ENCODE data around the gene HIPK1. TPM values are rescaled to one million over a fixed set of nuclear protein-coding genes. Genes with fewer than 3 reads are reported as not detected.

The HIPK1 gene
- polyA plus RNA-seq, 3 donors from 2014 or later: 4.3 to 27.5 (median 12.7) TPM

- Mint-ChIP-seq H3K9me3 (peaks cover 0 to 1% (median 0%) of the 10 kb centered on the region in 6 donors), H3K4me1 (peaks cover 10 to 17% of the 10 kb centered on the region in 2 donors), H3K27ac (peak overlapping the region in 1 of 6 donors; percentile 20), H3K36me3 (peaks cover 5 to 12% (median 8%) of the 10 kb centered on the region in 3 donors), H3K4me3 (no peak overlapping the region), H3K27me3 (ENCODE audit: low read depth in 3 of 3) (peaks cover 0 to 3% (median under 1%) of the 10 kb centered on the region in 3 donors)
- no peak for DNase-seq
These were observed 54.7 kb downstream of the HIPK1 start for GRCh38 chr1:113983826-113984225.

GRCh38 chr1:113984710-113985109 lies 55.6 kb downstream of the HIPK1 start:
- H3K27ac Mint-ChIP-seq: peak overlapping the region in 1 of 6 donors; percentile 22
- no peak for DNase-seq
- peaks cover 0 to 3% (median 0%) of the 10 kb centered on the region in 3 donors for H3K27me3 Mint-ChIP-seq (ENCODE audit: low read depth in 3 of 3)
- peaks cover 0 to 1% (median 0%) of the 10 kb centered on the region in 6 donors for H3K9me3 Mint-ChIP-seq
- H3K36me3 Mint-ChIP-seq: peaks cover 5 to 12% (median 8%) of the 10 kb centered on the region in 3 donors
- H3K4me3 Mint-ChIP-seq: no peak overlapping the region
- H3K4me1 Mint-ChIP-seq: peaks cover 6 to 11% of the 10 kb centered on the region in 2 donors

- Mint-ChIP-seq H3K9me3 (peaks cover 0 to 1% (median 0%) of the 10 kb centered on the region in 6 donors), H3K4me1 (peaks cover 4 to 11% of the 10 kb centered on the region in 2 donors), H3K36me3 (peaks cover under 1 to 4% (median 1%) of the 10 kb centered on the region in 3 donors), H3K4me3 (no peak overlapping the region), H3K27ac (no peak overlapping the region), H3K27me3 (ENCODE audit: low read depth in 3 of 3) (no peaks in the 10 kb centered on the region)
- DNase-seq: no peak
These were observed 57.7 kb downstream of the HIPK1 start for GRCh38 chr1:113986802-113987201.

- H3K27ac Mint-ChIP-seq: no peak overlapping the region
- H3K4me3 Mint-ChIP-seq: no peak overlapping the region
- H3K4me1 Mint-ChIP-seq: peaks cover 4 to 11% of the 10 kb centered on the region in 2 donors
These were observed 58.1 kb downstream of the HIPK1 start for GRCh38 chr1:113987259-113987658.

GRCh38 chr1:113990530-113990929 lies 61.4 kb downstream of the HIPK1 start:
- Mint-ChIP-seq H3K27ac (no peak overlapping the region), H3K27me3 (ENCODE audit: low read depth in 3 of 3) (peaks cover 0 to 4% (median 2%) of the 10 kb centered on the region in 3 donors), H3K36me3 (peaks cover 13 to 19% (median 17%) of the 10 kb centered on the region in 3 donors), H3K9me3 (peaks cover 10 to 21% (median 16%) of the 10 kb centered on the region in 6 donors), H3K4me1 (no peaks in the 10 kb centered on the region), H3K4me3 (no peak overlapping the region)
- no peak for DNase-seq

More at GRCh38 chr1:113987259-113987658, 58.1 kb downstream of the HIPK1 start:
- Mint-ChIP-seq H3K36me3 (peaks cover 0 to 4% (median 0%) of the 10 kb centered on the region in 3 donors), H3K9me3 (peaks cover 0 to 1% (median 0%) of the 10 kb centered on the region in 6 donors), H3K27me3 (ENCODE audit: low read depth in 3 of 3) (no peaks in the 10 kb centered on the region)
- DNase-seq: no peak

- peaks cover 0 to 4% (median 2%) of the 10 kb centered on the region in 3 donors for H3K27me3 Mint-ChIP-seq (ENCODE audit: low read depth in 3 of 3)
- H3K36me3 Mint-ChIP-seq: peaks cover 15 to 20% (median 19%) of the 10 kb centered on the region in 3 donors
- no peak for DNase-seq
- no peak overlapping the region for H3K4me3 Mint-ChIP-seq
- no peaks in the 10 kb centered on the region for H3K4me1 Mint-ChIP-seq
- no peak overlapping the region for H3K27ac Mint-ChIP-seq
- H3K9me3 Mint-ChIP-seq: peaks cover 11 to 24% (median 18%) of the 10 kb centered on the region in 6 donors
These were observed 61.8 kb downstream of the HIPK1 start for GRCh38 chr1:113990961-113991360.

GRCh38 chr1:113991467-113991997 lies 62.4 kb downstream of the HIPK1 start:
- DNase-seq: no peak
- Mint-ChIP-seq H3K4me1 (no peaks in the 10 kb centered on the region), H3K4me3 (no peak overlapping the region), H3K36me3 (peaks cover 15 to 20% (median 19%) of the 10 kb centered on the region in 3 donors), H3K27ac (no peak overlapping the region), H3K27me3 (ENCODE audit: low read depth in 3 of 3) (peaks cover 0 to 6% (median 2%) of the 10 kb centered on the region in 3 donors), H3K9me3 (peaks cover 11 to 24% (median 18%) of the 10 kb centered on the region in 6 donors)

GRCh38 chr1:113993072-113993471 lies 63.9 kb downstream of the HIPK1 start:
- peaks cover 15 to 20% (median 19%) of the 10 kb centered on the region in 3 donors for H3K36me3 Mint-ChIP-seq
- no peak overlapping the region for H3K4me3 Mint-ChIP-seq
- no peak for DNase-seq
- H3K27me3 Mint-ChIP-seq (ENCODE audit: low read depth in 3 of 3): peaks cover 2 to 6% (median 2%) of the 10 kb centered on the region in 3 donors
- H3K4me1 Mint-ChIP-seq: no peaks in the 10 kb centered on the region
- no peak overlapping the region for H3K27ac Mint-ChIP-seq
- peaks cover 11 to 24% (median 18%) of the 10 kb centered on the region in 6 donors for H3K9me3 Mint-ChIP-seq

GRCh38 chr1:113993766-113994165 lies 64.6 kb downstream of the HIPK1 start:
- no peak overlapping the region for H3K4me3 Mint-ChIP-seq
- peaks cover 11 to 24% (median 18%) of the 10 kb centered on the region in 6 donors for H3K9me3 Mint-ChIP-seq
- peaks cover 15 to 20% (median 19%) of the 10 kb centered on the region in 3 donors for H3K36me3 Mint-ChIP-seq
- H3K27ac Mint-ChIP-seq: no peak overlapping the region
- no peak for DNase-seq
- peaks cover 2 to 6% (median 2%) of the 10 kb centered on the region in 3 donors for H3K27me3 Mint-ChIP-seq (ENCODE audit: low read depth in 3 of 3)
- no peaks in the 10 kb centered on the region for H3K4me1 Mint-ChIP-seq

GRCh38 chr1:113995382-113995781 lies 66.3 kb downstream of the HIPK1 start:
- H3K9me3 Mint-ChIP-seq: peaks cover 11 to 24% (median 18%) of the 10 kb centered on the region in 6 donors
- no peak overlapping the region for H3K27ac Mint-ChIP-seq
- DNase-seq: no peak
- no peak overlapping the region for H3K4me3 Mint-ChIP-seq
- peaks cover 15 to 20% (median 19%) of the 10 kb centered on the region in 3 donors for H3K36me3 Mint-ChIP-seq
- H3K4me1 Mint-ChIP-seq: no peaks in the 10 kb centered on the region
- H3K27me3 Mint-ChIP-seq (ENCODE audit: low read depth in 3 of 3): peaks cover 2 to 6% (median 5%) of the 10 kb centered on the region in 3 donors

GRCh38 chr1:113998361-113998760 lies 69.2 kb downstream of the HIPK1 start:
- DNase-seq: no peak
- H3K27me3 Mint-ChIP-seq (ENCODE audit: low read depth in 3 of 3): peaks cover 5 to 7% (median 6%) of the 10 kb centered on the region in 3 donors
- H3K36me3 Mint-ChIP-seq: peaks cover 15 to 16% (median 15%) of the 10 kb centered on the region in 3 donors
- no peaks in the 10 kb centered on the region for H3K4me1 Mint-ChIP-seq
- peaks cover 11 to 19% (median 18%) of the 10 kb centered on the region in 6 donors for H3K9me3 Mint-ChIP-seq
- H3K4me3 Mint-ChIP-seq: no peak overlapping the region
- H3K27ac Mint-ChIP-seq: no peak overlapping the region

GRCh38 chr1:113999233-113999632 lies 70.1 kb downstream of the HIPK1 start:
- H3K27me3 Mint-ChIP-seq (ENCODE audit: low read depth in 3 of 3): peaks cover 5 to 7% (median 5%) of the 10 kb centered on the region in 3 donors
- peaks cover 12 to 14% (median 12%) of the 10 kb centered on the region in 3 donors for H3K36me3 Mint-ChIP-seq
- H3K4me3 Mint-ChIP-seq: no peak overlapping the region
- H3K9me3 Mint-ChIP-seq: peaks cover 10 to 16% (median 15%) of the 10 kb centered on the region in 6 donors
- DNase-seq: no peak
- H3K27ac Mint-ChIP-seq: no peak overlapping the region
- H3K4me1 Mint-ChIP-seq: no peaks in the 10 kb centered on the region

- H3K4me1 Mint-ChIP-seq: no peaks in the 10 kb centered on the region
- H3K27me3 Mint-ChIP-seq (ENCODE audit: low read depth in 3 of 3): peaks cover 3 to 7% (median 4%) of the 10 kb centered on the region in 3 donors
- H3K27ac Mint-ChIP-seq: no peak overlapping the region
- peaks cover 7 to 8% (median 8%) of the 10 kb centered on the region in 3 donors for H3K36me3 Mint-ChIP-seq
- no peak for DNase-seq
- H3K9me3 Mint-ChIP-seq: peaks cover 7 to 11% (median 9%) of the 10 kb centered on the region in 6 donors
- H3K4me3 Mint-ChIP-seq: no peak overlapping the region
These were observed 70.7 kb downstream of the HIPK1 start for GRCh38 chr1:113999799-114000198.

GRCh38 chr1:114000406-114000805 lies 71.3 kb downstream of the HIPK1 start:
- peaks cover 2 to 7% (median 4%) of the 10 kb centered on the region in 3 donors for H3K27me3 Mint-ChIP-seq (ENCODE audit: low read depth in 3 of 3)
- H3K9me3 Mint-ChIP-seq: peaks cover 2 to 5% (median 3%) of the 10 kb centered on the region in 6 donors
- H3K27ac Mint-ChIP-seq: no peak overlapping the region
- no peak overlapping the region for H3K4me3 Mint-ChIP-seq
- H3K36me3 Mint-ChIP-seq: peaks cover 2 to 4% (median 3%) of the 10 kb centered on the region in 3 donors
- no peak for DNase-seq
- H3K4me1 Mint-ChIP-seq: no peaks in the 10 kb centered on the region
